Measurements from ENCODE around the gene KRT40.

KRT40 gene

GRCh38 chr17:40950176-40950575, 34.0 kb downstream of the KRT40 start:
- Histone ChIP-seq H3K36me3 (ENCODE audit: insufficient read depth, low read length) (no peaks in the 10 kb centered on the region), H3K4me1 (ENCODE audit: insufficient read depth, low read length) (no peaks in the 10 kb centered on the region), H3K9me3 (ENCODE audit: insufficient read depth, low read length, severe bottlenecking) (no peaks in the 10 kb centered on the region), H3K79me2 (ENCODE audit: insufficient read depth, low read length) (no peaks in the 10 kb centered on the region), H3K4me3 (ENCODE audit: low read depth in 1 of 2, low read length in 2 of 2) (no peak overlapping the region), H2AFZ (ENCODE audit: low read depth, low read length) (no peak overlapping the region), H3K9ac (ENCODE audit: low read depth, low read length) (no peak overlapping the region), H3K4me2 (ENCODE audit: insufficient read depth, low read length) (no peak overlapping the region), H3K27me3 (ENCODE audit: insufficient read depth, low read length, poor library complexity) (peaks cover 35% of the 10 kb centered on the region), H3K27ac (ENCODE audit: low read length) (no peak overlapping the region), H4K20me1 (ENCODE audit: insufficient read depth, low read length) (peaks cover 2% of the 10 kb centered on the region; the same call in 1 of the 2 replicates)
- TF ChIP-seq, protein P1, sequence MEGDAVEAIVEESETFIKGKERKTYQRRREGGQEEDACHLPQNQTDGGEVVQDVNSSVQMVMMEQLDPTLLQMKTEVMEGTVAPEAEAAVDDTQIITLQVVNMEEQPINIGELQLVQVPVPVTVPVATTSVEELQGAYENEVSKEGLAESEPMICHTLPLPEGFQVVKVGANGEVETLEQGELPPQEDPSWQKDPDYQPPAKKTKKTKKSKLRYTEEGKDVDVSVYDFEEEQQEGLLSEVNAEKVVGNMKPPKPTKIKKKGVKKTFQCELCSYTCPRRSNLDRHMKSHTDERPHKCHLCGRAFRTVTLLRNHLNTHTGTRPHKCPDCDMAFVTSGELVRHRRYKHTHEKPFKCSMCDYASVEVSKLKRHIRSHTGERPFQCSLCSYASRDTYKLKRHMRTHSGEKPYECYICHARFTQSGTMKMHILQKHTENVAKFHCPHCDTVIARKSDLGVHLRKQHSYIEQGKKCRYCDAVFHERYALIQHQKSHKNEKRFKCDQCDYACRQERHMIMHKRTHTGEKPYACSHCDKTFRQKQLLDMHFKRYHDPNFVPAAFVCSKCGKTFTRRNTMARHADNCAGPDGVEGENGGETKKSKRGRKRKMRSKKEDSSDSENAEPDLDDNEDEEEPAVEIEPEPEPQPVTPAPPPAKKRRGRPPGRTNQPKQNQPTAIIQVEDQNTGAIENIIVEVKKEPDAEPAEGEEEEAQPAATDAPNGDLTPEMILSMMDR (IDR thresholded peaks at IDR 0.05; ENCODE audit: borderline replicate concordance, extremely low read depth, low read length, poor library complexity, severe bottlenecking) = no peak
- TF ChIP-seq EZH2 (IDR thresholded peaks at IDR 0.05; ENCODE audit: borderline replicate concordance, low read depth, low read length, severe bottlenecking) = no peak
- DNase-seq = no peak
- no peak for ATAC-seq (ENCODE audit: insufficient read depth, low read depth)

GRCh38 chr17:40949418-40949817, 34.7 kb downstream of the KRT40 start:
- no peaks in the 10 kb centered on the region for H3K9me3 ChIP-seq (ENCODE audit: insufficient read depth, low read length, severe bottlenecking)

GRCh38 chr17:40947929-40948328, 36.2 kb downstream of the KRT40 start:
- TF ChIP-seq, protein P1 (IDR thresholded peaks at IDR 0.05; ENCODE audit: borderline replicate concordance, extremely low read depth, low read length, poor library complexity, severe bottlenecking) = no peak
- TF ChIP-seq EZH2 (IDR thresholded peaks at IDR 0.05; ENCODE audit: borderline replicate concordance, low read depth, low read length, severe bottlenecking) = no peak
- H3K79me2 ChIP-seq (ENCODE audit: insufficient read depth, low read length) = no peaks in the 10 kb centered on the region
- ATAC-seq (ENCODE audit: insufficient read depth, low read depth) (no peak), DNase-seq (no peak)
- H3K27ac ChIP-seq (ENCODE audit: low read length) = no peak overlapping the region
- no peak overlapping the region for H2AFZ ChIP-seq (ENCODE audit: low read depth, low read length)
- H3K4me2 ChIP-seq (ENCODE audit: insufficient read depth, low read length) = no peak overlapping the region
- no peaks in the 10 kb centered on the region for H3K9me3 ChIP-seq (ENCODE audit: insufficient read depth, low read length, severe bottlenecking)
- no peak overlapping the region for H3K9ac ChIP-seq (ENCODE audit: low read depth, low read length)
- no peaks in the 10 kb centered on the region for H3K4me1 ChIP-seq (ENCODE audit: insufficient read depth, low read length)
- H4K20me1 ChIP-seq (ENCODE audit: insufficient read depth, low read length) = peaks cover 2% of the 10 kb centered on the region; the same call in 1 of the 2 replicates
- H3K36me3 ChIP-seq (ENCODE audit: insufficient read depth, low read length) = no peaks in the 10 kb centered on the region
- H3K27me3 ChIP-seq (ENCODE audit: insufficient read depth, low read length, poor library complexity) = peaks cover 38% of the 10 kb centered on the region
- no peak overlapping the region for H3K4me3 ChIP-seq (ENCODE audit: low read depth in 1 of 2, low read length in 2 of 2)

More at GRCh38 chr17:40949418-40949817, 34.7 kb downstream of the KRT40 start:
- ATAC-seq (ENCODE audit: insufficient read depth, low read depth) (no peak), DNase-seq (no peak)
- no peak overlapping the region for H3K9ac ChIP-seq (ENCODE audit: low read depth, low read length)
- no peaks in the 10 kb centered on the region for H3K4me1 ChIP-seq (ENCODE audit: insufficient read depth, low read length)
- TF ChIP-seq, protein P1 (IDR thresholded peaks at IDR 0.05; ENCODE audit: borderline replicate concordance, extremely low read depth, low read length, poor library complexity, severe bottlenecking) = no peak
- no peak for TF ChIP-seq EZH2 (IDR thresholded peaks at IDR 0.05; ENCODE audit: borderline replicate concordance, low read depth, low read length, severe bottlenecking)
- H3K27me3 ChIP-seq (ENCODE audit: insufficient read depth, low read length, poor library complexity) = peaks cover 34% of the 10 kb centered on the region
- no peaks in the 10 kb centered on the region for H3K36me3 ChIP-seq (ENCODE audit: insufficient read depth, low read length)
- no peaks in the 10 kb centered on the region for H3K79me2 ChIP-seq (ENCODE audit: insufficient read depth, low read length)
- no peak overlapping the region for H3K4me3 ChIP-seq (ENCODE audit: low read depth in 1 of 2, low read length in 2 of 2)
- no peak overlapping the region for H2AFZ ChIP-seq (ENCODE audit: low read depth, low read length)
- H4K20me1 ChIP-seq (ENCODE audit: insufficient read depth, low read length) = peaks cover 2% of the 10 kb centered on the region; the same call in 1 of the 2 replicates
- H3K4me2 ChIP-seq (ENCODE audit: insufficient read depth, low read length) = no peak overlapping the region
- no peak overlapping the region for H3K27ac ChIP-seq (ENCODE audit: low read length)

DNA sequence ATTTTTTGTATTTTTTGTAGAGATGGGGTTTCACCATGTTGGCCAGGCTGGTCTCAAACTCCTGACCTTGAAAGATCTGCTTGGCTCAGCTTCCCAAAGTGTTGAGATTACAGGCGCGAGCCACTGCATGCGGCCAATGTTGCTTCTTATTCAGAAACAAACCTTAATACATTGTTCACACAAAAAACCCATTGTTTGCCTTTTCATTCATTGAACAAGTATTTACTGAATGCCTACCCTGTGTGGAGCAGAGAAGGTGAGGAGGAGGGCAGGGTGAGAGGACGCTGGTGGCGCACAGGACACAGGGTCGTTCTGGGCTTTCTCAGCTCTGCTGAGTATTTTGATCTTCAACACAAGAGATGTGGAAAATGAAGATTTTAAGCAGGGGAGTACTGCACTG, 38.7 kb downstream of the KRT40 start:
- no peak for ATAC-seq (ENCODE audit: insufficient read depth, low read depth)
- Histone ChIP-seq H3K4me2 (ENCODE audit: insufficient read depth, low read length) (no peak overlapping the region), H2AFZ (ENCODE audit: low read depth, low read length) (no peak overlapping the region), H3K9me3 (ENCODE audit: insufficient read depth, low read length, severe bottlenecking) (no peaks in the 10 kb centered on the region), H3K36me3 (ENCODE audit: insufficient read depth, low read length) (no peaks in the 10 kb centered on the region), H3K27me3 (ENCODE audit: insufficient read depth, low read length, poor library complexity) (peaks cover 37% of the 10 kb centered on the region), H3K79me2 (ENCODE audit: insufficient read depth, low read length) (no peaks in the 10 kb centered on the region), H3K27ac (ENCODE audit: low read length) (no peak overlapping the region), H3K9ac (ENCODE audit: low read depth, low read length) (no peak overlapping the region), H3K4me1 (ENCODE audit: insufficient read depth, low read length) (no peaks in the 10 kb centered on the region), H3K4me3 (ENCODE audit: low read depth in 1 of 2, low read length in 2 of 2) (no peak overlapping the region), H4K20me1 (ENCODE audit: insufficient read depth, low read length) (peaks cover 2% of the 10 kb centered on the region; the same call in 1 of the 2 replicates)
- no peak for DNase-seq
- no peak for TF ChIP-seq EZH2 (IDR thresholded peaks at IDR 0.05; ENCODE audit: borderline replicate concordance, low read depth, low read length, severe bottlenecking)
- TF ChIP-seq, protein P1 (IDR thresholded peaks at IDR 0.05; ENCODE audit: borderline replicate concordance, extremely low read depth, low read length, poor library complexity, severe bottlenecking) = no peak

Data from DND-41 (cell line).